HUES48 (cell line): ENCODE measurements around the gene FLVCR1.
"Not testable (repeated sequence)": the region's sequence is repeated elsewhere in the genome, so short reads cannot be mapped to it uniquely, and the experiment has no call there.

Experiments used
- H3K27ac ChIP-seq: one replicate; pipeline ENCODE4 v1.7.0; 2013; ENCODE audit warnings: low read depth, low read length, inconsistent platforms
- H3K27me3 ChIP-seq: 2 replicates; pipeline ENCODE4 v1.6.1; 2013; ENCODE audit warnings: mild to moderate bottlenecking, low read length; ENCODE audit not compliant: control insufficient read depth, insufficient read depth
- H3K36me3 ChIP-seq: 2 replicates; pipeline ENCODE4 v1.6.1; 2013; ENCODE audit warnings: low read length; ENCODE audit not compliant: control insufficient read depth, insufficient read depth
- H3K4me1 ChIP-seq: 2 replicates; pipeline ENCODE4 v1.6.1; 2013; ENCODE audit warnings: mild to moderate bottlenecking, low read length; ENCODE audit not compliant: control insufficient read depth, insufficient read depth
- H3K4me3 ChIP-seq: 2 replicates; pipeline ENCODE4 v1.5.1; 2013; ENCODE audit warnings: mild to moderate bottlenecking, low read depth, low read length
- H3K9ac ChIP-seq: 2 replicates; pipeline ENCODE4 v1.6.1; 2013; ENCODE audit warnings: mild to moderate bottlenecking, low read depth, low read length, moderate library complexity
- H3K9me3 ChIP-seq: 2 replicates; pipeline ENCODE4 v1.6.1; 2013; ENCODE audit warnings: low read length; ENCODE audit not compliant: control insufficient read depth, insufficient read depth

Gene FLVCR1

GRCh38 chr1:212901290-212901689 is 43.2 kb downstream of the FLVCR1 start:
- no peaks in the 10 kb centered on the region for H3K27me3 ChIP-seq
- peaks cover 48% of the 10 kb centered on the region for H3K9me3 ChIP-seq
- H3K9ac ChIP-seq = no peak overlapping the region
- H3K27ac ChIP-seq = no peak overlapping the region
- peaks cover 68% of the 10 kb centered on the region for H3K36me3 ChIP-seq
- H3K4me1 ChIP-seq = peaks cover 5% of the 10 kb centered on the region
- no peak overlapping the region for H3K4me3 ChIP-seq

GRCh38 chr1:212902054-212902453 is 44.0 kb downstream of the FLVCR1 start:
- H3K9me3 ChIP-seq = peaks cover 48% of the 10 kb centered on the region
- H3K9ac ChIP-seq = no peak overlapping the region
- H3K27me3 ChIP-seq = no peaks in the 10 kb centered on the region
- no peak overlapping the region for H3K4me3 ChIP-seq
- peaks cover 12% of the 10 kb centered on the region for H3K4me1 ChIP-seq
- no peak overlapping the region for H3K27ac ChIP-seq
- H3K36me3 ChIP-seq = peaks cover 66% of the 10 kb centered on the region

DNA sequence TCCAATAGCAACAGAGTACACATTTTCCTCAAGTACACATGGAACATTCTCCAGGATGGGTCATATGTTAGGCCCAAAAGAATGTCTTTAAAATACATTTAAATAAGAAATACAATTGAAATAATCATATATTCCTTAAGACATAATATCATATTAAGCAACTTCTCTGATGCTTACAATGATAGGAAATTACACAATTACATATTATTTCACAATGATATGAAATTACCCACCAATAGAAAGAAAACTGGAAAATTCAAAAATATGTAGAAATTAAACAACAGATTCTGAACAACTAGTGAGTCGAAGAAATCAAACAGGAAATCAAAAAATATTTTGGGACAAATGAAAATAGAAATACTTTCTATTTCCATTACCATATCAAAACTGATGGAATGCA is 45.6 kb downstream of the FLVCR1 start:
- Histone ChIP-seq H3K9ac (no peak overlapping the region), H3K27ac (no peak overlapping the region), H3K36me3 (peaks cover 56% of the 10 kb centered on the region), H3K4me1 (peaks cover 25% of the 10 kb centered on the region), H3K27me3 (no peaks in the 10 kb centered on the region), H3K4me3 (no peak overlapping the region), H3K9me3 (peaks cover 48% of the 10 kb centered on the region)

DNA sequence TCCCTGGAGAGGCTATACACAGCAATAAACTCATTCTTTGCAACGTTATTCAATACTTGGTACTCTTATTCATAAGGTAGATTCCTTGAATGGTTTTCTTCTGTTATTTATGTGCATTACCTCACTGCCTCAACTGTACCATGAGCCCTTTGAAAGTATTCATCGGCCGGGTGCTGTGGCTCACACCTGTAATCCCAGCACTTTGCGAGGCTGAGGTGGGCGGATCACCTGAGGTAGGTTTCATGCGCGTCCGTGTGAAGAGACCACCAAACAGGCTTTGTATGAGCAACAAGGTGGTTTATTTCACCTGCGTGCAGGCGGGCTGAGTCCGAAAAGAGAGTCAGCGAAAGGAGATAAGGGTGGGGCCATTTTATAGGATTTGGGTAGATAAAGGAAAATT is 50.0 kb downstream of the FLVCR1 start:
- Histone ChIP-seq H3K27ac (peak overlapping the region; percentile 93), H3K36me3 (peaks cover 35% of the 10 kb centered on the region), H3K4me1 (peaks cover 32% of the 10 kb centered on the region), H3K9me3 (peaks cover 27% of the 10 kb centered on the region), H3K9ac (peak overlapping the region; percentile 61)
- not testable (repeated sequence) for H3K27me3 ChIP-seq, H3K4me3 ChIP-seq

DNA sequence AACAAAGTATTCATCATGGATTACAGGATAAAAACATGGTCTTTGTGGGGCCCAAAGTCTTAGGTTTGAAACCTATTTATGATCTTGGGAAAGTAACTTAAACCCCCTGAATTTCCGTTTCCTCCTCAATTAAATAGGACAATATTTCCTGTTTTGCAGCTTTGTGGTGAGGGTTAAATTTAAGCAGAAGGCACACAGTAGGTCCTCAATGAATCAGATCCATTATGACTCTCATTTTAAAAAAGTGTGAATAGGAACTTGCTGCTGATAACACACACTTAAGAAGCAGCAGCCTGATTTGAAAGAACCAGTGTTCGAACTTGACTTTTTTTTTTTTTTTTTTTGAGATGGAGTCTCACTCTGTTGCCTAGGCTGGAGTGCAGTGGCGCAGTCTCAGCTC is 50.9 kb downstream of the FLVCR1 start:
- peak overlapping the region; percentile 93 for H3K27ac ChIP-seq
- peaks cover 18% of the 10 kb centered on the region for H3K9me3 ChIP-seq
- no peak overlapping the region for H3K4me3 ChIP-seq
- peak overlapping the region; percentile 82 for H3K9ac ChIP-seq
- peaks cover 27% of the 10 kb centered on the region; the same call in 1 of the 2 replicates for H3K36me3 ChIP-seq
- peaks cover 32% of the 10 kb centered on the region for H3K4me1 ChIP-seq
- H3K27me3 ChIP-seq = no peaks in the 10 kb centered on the region

DNA sequence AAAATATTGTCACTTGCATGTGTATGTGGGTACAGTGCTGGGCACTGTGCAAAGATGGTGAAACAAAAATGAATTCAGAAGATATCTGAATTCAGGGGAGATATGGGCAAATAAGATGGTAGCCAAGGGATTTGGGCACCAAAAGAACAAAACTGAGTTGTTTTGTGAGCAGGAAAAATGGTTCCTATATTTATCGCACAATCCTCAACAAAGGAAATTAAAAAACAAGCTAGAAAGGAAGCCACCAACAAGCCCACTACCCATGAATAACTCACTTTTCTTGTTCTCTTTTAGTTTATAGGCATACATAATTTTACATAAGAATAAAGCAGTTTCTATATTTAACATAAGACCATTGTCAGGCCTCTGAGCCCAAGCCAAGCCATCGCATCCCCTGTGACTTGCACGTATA is 51.6 kb downstream of the FLVCR1 start:
- Histone ChIP-seq H3K27ac (peak overlapping the region; percentile 98), H3K9ac (peak overlapping the region; percentile 63), H3K9me3 (peaks cover 11% of the 10 kb centered on the region), H3K4me1 (peaks cover 35% of the 10 kb centered on the region), H3K27me3 (no peaks in the 10 kb centered on the region), H3K4me3 (peak overlapping the region; percentile 23), H3K36me3 (peaks cover 25% of the 10 kb centered on the region; the same call in 1 of the 2 replicates)

DNA sequence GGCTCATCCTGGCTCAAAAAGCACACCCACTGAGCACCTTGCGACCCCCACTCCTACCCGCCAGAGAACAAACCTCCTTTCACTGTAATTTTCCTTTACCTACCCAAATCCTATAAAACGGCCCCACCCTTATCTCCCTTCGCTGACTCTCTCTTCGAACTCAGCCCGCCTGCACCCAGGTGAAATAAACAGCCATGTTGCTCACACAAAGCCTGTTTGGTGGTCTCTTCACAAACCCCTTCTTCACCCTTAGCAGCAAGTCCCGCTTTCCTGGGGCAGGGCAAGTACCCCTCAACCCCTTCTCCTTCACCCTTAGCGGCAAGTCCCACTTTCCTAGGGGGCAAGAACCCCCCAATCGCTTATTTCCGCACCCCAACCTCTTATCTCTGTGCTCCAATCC is 52.1 kb downstream of the FLVCR1 start:
- H3K9me3 ChIP-seq, H3K27me3 ChIP-seq: not testable (repeated sequence)
- Histone ChIP-seq H3K36me3 (peaks cover 20% of the 10 kb centered on the region; the same call in 1 of the 2 replicates), H3K27ac (peak overlapping the region; percentile 77), H3K9ac (peak overlapping the region; percentile 63; the same call in 1 of the 2 replicates), H3K4me1 (peaks cover 40% of the 10 kb centered on the region), H3K4me3 (peak overlapping the region; percentile 45; the same call in 1 of the 2 replicates)

GRCh38 chr1:212913638-212914037 is 55.6 kb downstream of the FLVCR1 start:
- Histone ChIP-seq H3K9ac (peak overlapping the region; percentile 77), H3K4me3 (peak overlapping the region; percentile 45), H3K27ac (peak overlapping the region; percentile 71), H3K4me1 (peaks cover 36% of the 10 kb centered on the region)
- not testable (repeated sequence) for H3K27me3 ChIP-seq, H3K36me3 ChIP-seq, H3K9me3 ChIP-seq

DNA sequence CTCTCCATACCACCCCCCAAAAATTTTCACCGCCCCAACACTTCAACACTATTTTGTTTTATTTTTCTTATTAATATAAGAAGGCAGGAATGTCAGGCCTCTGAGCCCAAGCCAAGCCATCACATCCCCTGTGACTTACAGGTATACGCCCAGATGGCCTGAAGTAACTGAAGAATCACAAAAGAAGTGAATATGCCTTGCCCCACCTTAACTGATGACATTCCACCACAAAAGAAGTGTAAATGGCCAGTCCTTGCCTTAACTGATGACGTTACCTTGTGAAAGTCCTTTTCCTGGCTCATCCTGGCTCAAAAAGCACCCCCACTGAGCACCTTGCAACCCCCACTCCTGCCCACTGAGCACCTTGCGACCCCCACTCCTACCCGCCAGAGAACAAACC is 56.0 kb downstream of the FLVCR1 start:
- H3K4me1 ChIP-seq = peaks cover 31% of the 10 kb centered on the region
- H3K27ac ChIP-seq = peak overlapping the region; percentile 94
- H3K4me3 ChIP-seq = peak overlapping the region; percentile 45; the same call in 1 of the 2 replicates

GRCh38 chr1:212914789-212915188 is 56.7 kb downstream of the FLVCR1 start:
- H3K27me3 ChIP-seq = no peaks in the 10 kb centered on the region
- H3K9me3 ChIP-seq = no peaks in the 10 kb centered on the region
- no peaks in the 10 kb centered on the region for H3K36me3 ChIP-seq
- peak overlapping the region; percentile 94 for H3K27ac ChIP-seq
- H3K4me3 ChIP-seq = peak overlapping the region; percentile 50
- H3K4me1 ChIP-seq = peaks cover 28% of the 10 kb centered on the region
- H3K9ac ChIP-seq = peak overlapping the region; percentile 70

More for the DNA sequence above, 56.0 kb downstream of the FLVCR1 start:
- H3K27me3 ChIP-seq, H3K36me3 ChIP-seq, H3K9me3 ChIP-seq: not testable (repeated sequence)
- H3K9ac ChIP-seq = peak overlapping the region; percentile 77; the same call in 1 of the 2 replicates

- Histone ChIP-seq H3K4me1 (peaks cover 28% of the 10 kb centered on the region), H3K4me3 (peak overlapping the region; percentile 50), H3K9ac (peak overlapping the region; percentile 70), H3K9me3 (no peaks in the 10 kb centered on the region), H3K27ac (peak overlapping the region; percentile 94), H3K36me3 (no peaks in the 10 kb centered on the region), H3K27me3 (no peaks in the 10 kb centered on the region)
Measured at GRCh38 chr1:212915245-212916091, 57.4 kb downstream of the FLVCR1 start.
